Measurements from ENCODE around the gene STX3.
"Not testable (repeated sequence)": the region's sequence is repeated elsewhere in the genome, so short reads cannot be mapped to it uniquely, and the experiment has no call there.

The STX3 gene

GRCh38 chr11:59839615-59840014, 84.4 kb downstream of the STX3 start:
- DNase-seq (ENCODE audit: low read depth in 1 of 2, low spot score in 1 of 2): no peak

DNA sequence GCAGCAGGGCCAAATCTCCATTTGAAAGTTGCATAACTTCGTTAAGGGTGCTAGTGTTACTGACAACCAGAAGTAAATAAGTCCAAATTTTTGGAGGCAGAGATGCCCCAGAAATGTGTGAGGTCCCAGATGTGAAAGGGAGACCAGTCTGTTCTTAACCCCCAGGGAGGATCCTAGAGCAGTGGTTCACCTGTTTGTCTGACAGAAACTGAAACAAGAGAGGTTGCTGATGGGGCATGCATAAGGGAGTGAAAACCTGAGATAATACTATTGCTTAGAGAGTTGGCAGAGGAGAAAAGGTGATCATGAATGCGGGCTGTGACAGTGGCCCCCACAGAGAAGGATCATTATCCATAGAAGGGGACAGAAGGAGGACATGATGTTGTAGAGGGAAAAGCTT, 86.3 kb downstream of the STX3 start:
- DNase-seq (ENCODE audit: low read depth in 1 of 2, low spot score in 1 of 2): no peak

- DNase-seq (ENCODE audit: low read depth in 1 of 2, low spot score in 1 of 2): no peak
These were observed 87.1 kb downstream of the STX3 start for GRCh38 chr11:59842316-59842715.

- DNase-seq (ENCODE audit: low read depth in 1 of 2, low spot score in 1 of 2): no peak
These were observed 90.2 kb downstream of the STX3 start, which contains the start of gene CBLIF for GRCh38 chr11:59845399-59845798. Gene CBLIF (minus strand): TSS chr11:59845499. CDS start chr11:59845453, 46 bp downstream.

DNA sequence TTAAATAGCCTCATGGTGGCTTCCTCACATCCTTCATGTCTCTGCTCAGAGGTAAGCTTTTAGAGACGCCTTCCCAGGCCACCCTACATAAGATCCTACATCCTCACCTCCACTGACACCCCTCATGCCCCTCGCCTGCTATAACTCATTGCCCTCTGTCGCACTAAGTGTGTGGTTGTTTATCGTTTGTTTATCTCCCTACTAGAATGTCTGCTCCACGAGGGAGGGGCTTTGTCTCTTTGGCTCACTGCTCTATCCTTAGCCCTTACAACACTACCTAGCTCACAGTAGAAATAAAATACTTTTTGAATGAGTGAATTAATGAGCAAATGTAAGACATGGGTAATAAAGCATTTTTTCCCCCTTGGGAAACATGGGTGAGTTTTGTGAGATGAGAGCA, 91.4 kb downstream of the STX3 start:
- no peak for DNase-seq (ENCODE audit: low read depth in 1 of 2, low spot score in 1 of 2)

- no peak for DNase-seq (ENCODE audit: low read depth in 1 of 2, low spot score in 1 of 2)
These were observed 92.5 kb downstream of the STX3 start for GRCh38 chr11:59847626-59848025.

DNA sequence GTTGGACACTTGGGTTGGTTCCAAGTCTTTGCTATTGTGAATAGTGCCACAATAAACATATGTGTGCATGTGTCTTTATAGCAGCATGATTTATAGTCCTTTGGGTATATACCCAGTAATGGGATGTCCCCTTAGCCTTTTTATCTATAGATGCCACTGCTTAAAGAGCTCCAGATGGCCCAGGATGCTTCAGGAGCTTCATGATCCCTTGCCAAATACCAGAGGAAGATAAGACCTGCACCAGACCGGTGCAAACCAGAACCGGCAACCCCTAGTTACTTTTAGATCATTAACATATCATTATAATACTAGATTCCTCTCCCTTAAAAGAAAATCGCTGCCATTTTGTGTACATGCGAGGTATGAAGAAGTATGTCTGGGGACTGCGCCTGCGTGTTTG, 93.3 kb downstream of the STX3 start:
- not testable (repeated sequence) for DNase-seq (ENCODE audit: low read depth in 1 of 2, low spot score in 1 of 2)

DNA sequence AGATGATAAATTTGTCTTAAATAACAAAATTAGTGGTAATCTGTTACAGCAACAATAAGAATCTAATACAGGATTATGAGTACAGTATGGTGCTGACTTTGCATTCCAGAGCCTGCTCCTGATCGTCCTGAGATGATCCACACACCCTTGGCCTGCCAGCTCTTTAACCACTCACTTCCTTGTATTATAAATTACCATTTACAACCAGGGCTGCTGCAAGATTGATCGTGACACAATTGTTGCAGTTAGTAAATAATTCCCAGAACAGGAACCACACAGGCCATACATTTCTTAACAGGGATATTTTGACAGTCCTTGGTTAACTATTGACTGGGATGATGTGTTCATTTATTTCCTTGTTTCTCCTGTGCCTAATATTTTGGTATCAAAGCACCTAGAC, 94.0 kb downstream of the STX3 start:
- no peak for DNase-seq (ENCODE audit: low read depth in 1 of 2, low spot score in 1 of 2)

GRCh38 chr11:59849551-59849950, 94.4 kb downstream of the STX3 start:
- not testable (repeated sequence) for DNase-seq (ENCODE audit: low read depth in 1 of 2, low spot score in 1 of 2)

- not testable (repeated sequence) for DNase-seq (ENCODE audit: low read depth in 1 of 2, low spot score in 1 of 2)
These were observed 96.2 kb downstream of the STX3 start for GRCh38 chr11:59851416-59851815.

DNA sequence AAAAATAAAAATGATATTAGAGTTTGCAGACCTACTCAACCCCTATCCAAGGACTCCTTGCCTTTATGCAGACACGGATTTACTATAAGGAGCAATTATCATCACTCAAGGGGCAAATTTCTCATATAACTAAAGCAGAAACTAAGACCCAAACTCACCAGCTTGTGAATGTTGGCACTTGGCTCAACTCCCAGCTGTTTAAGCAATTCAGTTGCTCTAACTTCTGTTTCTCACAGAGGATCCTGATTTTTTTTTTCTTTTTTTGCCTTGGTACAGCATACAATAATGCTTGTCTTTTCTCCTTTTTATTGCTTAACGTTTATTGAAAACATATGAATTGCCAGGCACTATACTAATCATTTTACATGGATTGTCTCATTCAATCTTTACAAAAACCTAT, 99.7 kb downstream of the STX3 start:
- no peak for DNase-seq (ENCODE audit: low read depth in 1 of 2, low spot score in 1 of 2)

Data from activated T-helper 1 cell treated with anti-CD3 and anti-CD28 coated beads, Interleukin-2, amount 50 U/mL, for 16 hours (primary cell).